GM20000 (cell line): ENCODE results near the gene ATOH1.

Experiments used
- DNase-seq: peaks from one replicate; pipeline ENCODE4 v3.0.0; 2012; ENCODE audit warnings: low spot score
- TF ChIP-seq, protein P1 (sequence below): IDR thresholded peaks from 2 replicates; pipeline ENCODE4 v1.5.1; 2012; ENCODE audit warnings: mild to moderate bottlenecking, control low read depth; ENCODE audit errors: extremely low read depth, missing control alignments

Gene ATOH1

DNA sequence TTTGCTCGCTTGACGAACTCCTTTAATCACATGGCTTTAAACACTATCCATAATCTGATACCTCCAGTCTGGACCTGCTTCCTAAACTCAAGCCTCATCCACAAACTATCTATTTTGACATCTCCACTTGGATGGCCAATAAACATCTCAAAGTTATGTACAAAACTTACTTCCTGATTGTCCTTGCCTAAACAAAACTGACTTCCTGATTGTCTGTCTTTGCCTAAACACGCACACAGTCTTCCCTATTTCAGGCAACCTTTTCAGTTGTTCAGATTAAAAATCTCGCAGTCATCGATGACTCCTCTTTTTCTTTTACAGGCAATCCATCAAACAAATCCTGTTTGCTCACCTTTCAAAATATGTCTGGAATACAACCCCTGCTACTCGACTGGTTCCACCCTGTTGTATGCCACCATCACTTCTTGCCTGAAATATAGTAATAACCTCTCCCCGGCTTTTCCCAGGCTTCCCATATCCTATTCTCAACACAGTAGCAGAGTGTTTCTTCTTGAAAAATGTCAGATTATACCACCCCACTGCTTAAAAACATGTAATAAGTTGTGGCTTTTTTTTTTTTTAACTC, 39.0 kb downstream of the ATOH1 start:
- TF ChIP-seq, protein P1, sequence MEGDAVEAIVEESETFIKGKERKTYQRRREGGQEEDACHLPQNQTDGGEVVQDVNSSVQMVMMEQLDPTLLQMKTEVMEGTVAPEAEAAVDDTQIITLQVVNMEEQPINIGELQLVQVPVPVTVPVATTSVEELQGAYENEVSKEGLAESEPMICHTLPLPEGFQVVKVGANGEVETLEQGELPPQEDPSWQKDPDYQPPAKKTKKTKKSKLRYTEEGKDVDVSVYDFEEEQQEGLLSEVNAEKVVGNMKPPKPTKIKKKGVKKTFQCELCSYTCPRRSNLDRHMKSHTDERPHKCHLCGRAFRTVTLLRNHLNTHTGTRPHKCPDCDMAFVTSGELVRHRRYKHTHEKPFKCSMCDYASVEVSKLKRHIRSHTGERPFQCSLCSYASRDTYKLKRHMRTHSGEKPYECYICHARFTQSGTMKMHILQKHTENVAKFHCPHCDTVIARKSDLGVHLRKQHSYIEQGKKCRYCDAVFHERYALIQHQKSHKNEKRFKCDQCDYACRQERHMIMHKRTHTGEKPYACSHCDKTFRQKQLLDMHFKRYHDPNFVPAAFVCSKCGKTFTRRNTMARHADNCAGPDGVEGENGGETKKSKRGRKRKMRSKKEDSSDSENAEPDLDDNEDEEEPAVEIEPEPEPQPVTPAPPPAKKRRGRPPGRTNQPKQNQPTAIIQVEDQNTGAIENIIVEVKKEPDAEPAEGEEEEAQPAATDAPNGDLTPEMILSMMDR: no peak

DNA sequence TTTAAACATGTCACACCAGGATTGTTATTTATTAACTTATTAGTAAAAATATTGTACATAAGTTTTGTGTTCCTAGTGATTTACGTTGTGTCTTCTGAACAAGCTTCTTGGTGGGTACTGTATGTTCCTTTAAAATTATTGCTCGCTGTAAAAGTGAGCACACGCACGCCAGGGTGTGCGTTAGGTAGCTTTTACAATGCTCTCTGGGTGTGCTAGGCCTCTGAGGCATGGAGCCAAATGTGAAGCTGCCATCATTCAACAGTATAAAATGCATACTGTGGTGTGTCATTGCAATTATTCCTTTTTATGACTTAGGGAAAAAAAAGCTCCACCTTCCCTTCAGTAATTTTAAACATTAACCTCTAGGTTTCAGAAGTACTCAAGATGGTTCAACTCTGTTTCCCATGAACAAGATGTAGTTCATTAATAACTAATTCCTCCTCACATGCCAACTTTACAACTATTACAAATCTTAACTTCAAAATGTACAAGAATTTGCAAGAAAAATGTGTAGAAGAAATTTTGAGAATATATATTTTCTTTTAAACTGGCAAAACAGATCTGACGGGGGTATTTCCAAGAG, 42.4 kb downstream of the ATOH1 start:
- DNase-seq: no peak
- TF ChIP-seq, protein P1: no peak

More for the DNA sequence above, 39.0 kb downstream of the ATOH1 start:
- DNase-seq: no peak

DNA sequence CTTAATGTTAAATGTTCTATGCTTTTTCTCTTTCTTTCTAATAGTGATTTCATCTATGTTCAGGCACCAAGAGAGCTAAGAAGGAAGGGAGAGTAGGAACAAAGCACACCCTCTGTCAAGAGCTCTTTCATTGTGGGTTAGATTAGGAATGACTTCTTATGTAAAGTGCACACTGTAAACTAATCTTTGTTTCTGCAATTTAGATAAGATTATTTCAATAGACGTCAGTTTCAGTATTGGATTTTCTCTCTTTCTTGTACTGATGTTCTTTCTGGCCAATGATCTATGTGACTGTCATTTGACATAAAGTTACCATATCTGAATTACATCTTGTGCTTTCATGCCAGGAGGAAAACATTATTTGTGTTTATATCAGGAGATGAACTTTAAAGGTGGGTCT, 48.2 kb downstream of the ATOH1 start:
- DNase-seq: no peak
- TF ChIP-seq, protein P1: no peak

DNA sequence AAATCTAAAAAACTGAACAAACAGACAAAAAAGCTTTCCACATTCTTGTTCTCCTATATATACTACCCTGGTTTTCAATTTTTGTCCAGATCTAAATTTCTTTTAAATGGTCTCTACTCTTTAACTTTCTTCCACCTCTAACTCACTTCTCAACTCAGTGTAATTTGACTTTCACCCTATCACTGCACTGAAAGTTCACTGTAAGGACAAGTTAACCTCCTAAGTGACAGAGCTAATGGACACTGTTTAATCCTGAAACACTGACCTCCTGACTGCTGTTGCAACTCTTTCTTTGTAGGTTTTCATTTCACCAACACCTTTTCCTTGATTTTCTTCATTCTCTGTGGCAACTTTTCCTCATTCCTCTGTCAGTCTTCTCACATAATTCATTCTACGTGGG, 50.0 kb downstream of the ATOH1 start:
- TF ChIP-seq, protein P1: no peak
- no peak for DNase-seq

DNA sequence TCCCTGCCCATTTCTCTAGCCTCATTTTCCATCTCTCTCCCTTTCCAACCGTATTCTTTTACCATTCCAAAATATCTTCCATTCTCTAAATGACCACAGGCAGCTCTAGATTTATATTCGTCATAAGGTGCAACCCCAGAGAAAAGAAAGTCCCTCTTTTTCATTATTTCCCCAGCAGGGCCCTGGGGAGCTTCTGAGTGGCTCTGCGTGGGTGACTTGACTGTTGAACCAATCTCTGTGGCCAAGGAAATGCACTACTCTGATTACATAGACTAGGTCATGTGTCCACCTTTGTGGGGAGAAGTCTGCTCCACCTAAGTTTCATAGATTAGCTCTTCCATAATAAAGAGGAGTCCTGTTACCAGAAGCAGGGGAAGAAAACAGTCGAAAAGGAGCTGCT, 51.4 kb downstream of the ATOH1 start:
- TF ChIP-seq, protein P1: no peak
- DNase-seq: peak; percentile 8
